Skeletal muscle tissue (tissue), 4 donors: ENCODE data around the gene GSE1. TPM values are rescaled to one million over a fixed set of nuclear protein-coding genes. Genes with fewer than 3 reads are reported as not detected.

Source experiments
- H3K27ac ChIP-seq: one replicate; pipeline ENCODE4 v1.7.0; 2013; ENCODE audit warnings: mild to moderate bottlenecking, low read depth, low read length, inconsistent platforms
- H3K27me3 ChIP-seq, 3 donors: one replicate each; pipeline ENCODE4 v1.7.0; 2013; ENCODE audit warnings: low read length in 3 of 3; ENCODE audit not compliant: control insufficient read depth in 3 of 3, insufficient read depth in 3 of 3
- H3K36me3 ChIP-seq, 3 donors: one replicate each; pipeline ENCODE4 v1.7.0; 2013; ENCODE audit warnings: low read length in 3 of 3; ENCODE audit not compliant: control insufficient read depth in 3 of 3, insufficient read depth in 3 of 3
- H3K4me1 ChIP-seq, 3 donors: one replicate each; pipeline ENCODE4 v1.7.0; 2013; ENCODE audit warnings: low read length in 3 of 3, mild to moderate bottlenecking in 3 of 3; ENCODE audit not compliant: control insufficient read depth in 3 of 3, insufficient read depth in 3 of 3
- H3K4me3 ChIP-seq, 3 donors: one replicate each; pipeline ENCODE4 v1.7.0; 2013; ENCODE audit warnings: low read length in 3 of 3
- H3K9ac ChIP-seq, 3 donors: one replicate each; pipeline ENCODE4 v1.7.0; 2013; ENCODE audit warnings: low read length in 3 of 3, mild to moderate bottlenecking in 3 of 3, moderate library complexity in 2 of 3, low read depth in 1 of 3
- H3K9me3 ChIP-seq, 3 donors: one replicate each; pipeline ENCODE4 v1.7.0; 2013; ENCODE audit warnings: low read length in 3 of 3; ENCODE audit not compliant: control insufficient read depth in 3 of 3
- total RNA-seq: library from RNA; depleted of rRNA; stranded (reverse); fragments of >200 nt; gene quantifications from one replicate; pipeline ENCODE4 v1.2.3, GENCODE V29; 2014
- donor health status: Osteomylitis.

Gene GSE1
- total RNA-seq, 1 donor from 2014 or later, result 27.7 TPM

- Histone ChIP-seq H3K9me3 (no peaks in the 10 kb centered on the region), H3K4me1 (peaks cover 22 to 40% (median 30%) of the 10 kb centered on the region in 3 donors), H3K36me3 (no peaks in the 10 kb centered on the region), H3K9ac (peak overlapping the region in 1 of 3 donors; percentile 33), H3K27me3 (no peaks in the 10 kb centered on the region), H3K27ac (no peak overlapping the region), H3K4me3 (no peak overlapping the region)
These were observed 6.9 kb upstream of the GSE1 start for GRCh38 chr16:85605912-85606841.

DNA sequence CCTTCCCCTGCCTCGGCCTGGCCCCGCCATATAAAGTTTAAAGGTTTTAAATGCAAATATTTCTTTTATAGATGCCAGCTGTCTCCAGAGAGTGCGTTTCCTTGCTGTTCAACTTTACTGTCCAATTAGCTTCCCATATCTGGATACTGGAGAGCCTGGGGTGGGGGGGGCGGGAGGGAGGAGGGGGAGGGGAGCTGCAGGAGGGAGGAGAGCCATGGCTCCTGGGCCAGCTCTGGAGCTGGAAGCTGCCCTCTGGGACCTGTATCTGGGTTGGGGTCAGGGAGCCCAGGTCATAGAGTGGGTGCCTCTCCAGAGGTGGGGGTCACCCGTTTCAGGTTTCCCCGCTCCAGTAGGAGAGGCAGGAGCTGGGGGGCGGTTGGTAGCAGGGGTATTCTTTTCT is 6.2 kb upstream of the GSE1 start:
- Histone ChIP-seq H3K27ac (no peak overlapping the region), H3K4me1 (peaks cover 22 to 37% (median 31%) of the 10 kb centered on the region in 3 donors), H3K9me3 (no peaks in the 10 kb centered on the region), H3K9ac (no peak overlapping the region), H3K27me3 (no peaks in the 10 kb centered on the region), H3K36me3 (no peaks in the 10 kb centered on the region), H3K4me3 (no peak overlapping the region)

- Histone ChIP-seq H3K27me3 (no peaks in the 10 kb centered on the region), H3K4me1 (peaks cover 21 to 34% (median 32%) of the 10 kb centered on the region in 3 donors), H3K9ac (peak overlapping the region in 1 of 3 donors; percentile 16), H3K27ac (no peak overlapping the region), H3K36me3 (no peaks in the 10 kb centered on the region), H3K9me3 (no peaks in the 10 kb centered on the region), H3K4me3 (no peak overlapping the region)
These were observed 5.8 kb upstream of the GSE1 start for GRCh38 chr16:85607321-85607765.

DNA sequence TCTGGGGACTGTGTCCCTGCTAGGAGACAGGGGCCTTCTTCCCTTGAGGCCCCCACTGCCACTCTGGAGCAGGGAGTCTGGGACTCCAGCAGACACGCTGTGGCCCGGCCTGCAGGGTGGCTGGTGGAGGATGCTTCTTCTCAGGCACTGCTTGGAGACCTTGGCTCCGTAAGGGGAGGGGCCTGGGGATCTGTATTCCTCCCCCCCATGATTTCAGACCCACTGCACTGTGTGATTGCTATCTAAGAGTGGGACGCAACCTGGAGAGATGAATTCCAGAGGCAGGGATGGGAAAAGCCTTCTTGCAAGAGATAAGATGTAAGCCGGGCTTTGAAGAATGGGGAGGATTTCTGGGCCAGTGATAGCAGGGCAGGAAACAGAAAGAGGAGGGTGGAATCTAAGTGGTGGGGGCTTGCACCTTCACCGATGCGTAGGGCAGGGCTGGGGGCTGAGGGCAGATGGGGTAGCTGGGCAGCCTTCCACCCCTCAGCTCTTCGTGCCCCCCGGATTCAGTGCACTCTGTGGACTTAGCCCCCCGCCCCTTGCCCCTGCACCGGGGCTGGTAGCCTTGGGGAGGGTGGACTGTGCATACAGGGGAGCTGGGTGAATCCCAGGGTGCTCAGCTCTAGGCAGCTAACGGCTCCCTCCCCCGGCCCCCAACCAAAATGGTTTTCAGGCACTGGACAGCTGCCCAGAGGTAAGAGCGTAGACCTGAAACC is 5.2 kb upstream of the GSE1 start:
- H3K9me3 ChIP-seq, result no peaks in the 10 kb centered on the region
- no peaks in the 10 kb centered on the region for H3K36me3 ChIP-seq
- H3K27ac ChIP-seq, result no peak overlapping the region
- no peak overlapping the region for H3K4me3 ChIP-seq
- no peaks in the 10 kb centered on the region for H3K27me3 ChIP-seq
- H3K9ac ChIP-seq, result peak overlapping the region in 1 of 3 donors; percentile 25
- H3K4me1 ChIP-seq, result peaks cover 19 to 31% (median 29%) of the 10 kb centered on the region in 3 donors

DNA sequence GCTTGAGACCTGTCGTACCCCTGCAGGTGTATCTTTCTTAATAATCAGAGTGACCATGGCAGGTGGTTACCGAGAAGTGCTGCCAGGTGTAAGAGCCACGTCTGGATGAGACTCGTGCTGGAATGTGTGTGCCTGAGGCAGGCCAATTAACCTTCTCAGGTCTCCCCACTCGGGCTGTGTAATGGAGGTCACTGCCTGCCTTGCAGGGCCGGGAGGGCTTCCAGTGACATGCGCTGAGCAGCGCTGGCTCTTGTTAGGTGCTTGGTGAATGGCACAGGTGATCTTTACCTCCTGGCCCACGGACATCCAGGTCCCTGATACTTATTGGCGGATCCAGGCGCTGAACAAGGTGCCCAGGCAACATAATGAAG is 4.6 kb upstream of the GSE1 start:
- Histone ChIP-seq H3K9ac (peak overlapping the region in 1 of 3 donors; percentile 25), H3K27me3 (no peaks in the 10 kb centered on the region), H3K36me3 (no peaks in the 10 kb centered on the region), H3K4me1 (peaks cover 17 to 27% (median 25%) of the 10 kb centered on the region in 3 donors), H3K4me3 (no peak overlapping the region), H3K9me3 (no peaks in the 10 kb centered on the region), H3K27ac (no peak overlapping the region)

DNA sequence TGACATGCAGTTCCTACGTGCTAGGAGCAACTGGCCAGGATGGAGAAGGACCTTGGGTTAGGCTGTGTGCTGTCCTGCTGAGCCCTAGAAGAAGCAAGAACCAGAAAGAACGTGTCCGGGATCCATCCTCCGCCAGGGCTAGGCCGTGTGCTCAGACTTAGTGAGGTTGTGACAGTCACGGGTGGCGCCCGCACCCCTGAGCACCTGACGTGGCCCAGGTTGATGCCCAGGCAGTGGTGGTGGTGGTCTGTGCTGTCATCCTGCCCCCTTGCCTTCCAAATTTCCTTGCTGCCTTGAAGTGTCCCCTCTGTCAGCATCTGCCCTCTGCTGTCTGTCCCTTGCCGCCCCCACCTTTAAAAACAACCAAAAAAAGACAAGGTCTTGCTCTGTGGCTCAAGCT is 4.2 kb upstream of the GSE1 start:
- peak overlapping the region in 1 of 3 donors; percentile 25 for H3K9ac ChIP-seq
- no peaks in the 10 kb centered on the region for H3K36me3 ChIP-seq
- H3K4me1 ChIP-seq, result peaks cover 17 to 27% (median 25%) of the 10 kb centered on the region in 3 donors
- no peak overlapping the region for H3K27ac ChIP-seq
- no peaks in the 10 kb centered on the region for H3K27me3 ChIP-seq
- no peak overlapping the region for H3K4me3 ChIP-seq
- no peaks in the 10 kb centered on the region for H3K9me3 ChIP-seq

GRCh38 chr16:85609539-85609938 is 3.6 kb upstream of the GSE1 start:
- Histone ChIP-seq H3K4me3 (no peak overlapping the region), H3K9me3 (no peaks in the 10 kb centered on the region), H3K27ac (no peak overlapping the region), H3K36me3 (no peaks in the 10 kb centered on the region), H3K9ac (no peak overlapping the region), H3K4me1 (peaks cover 17 to 30% (median 27%) of the 10 kb centered on the region in 3 donors), H3K27me3 (no peaks in the 10 kb centered on the region)

DNA sequence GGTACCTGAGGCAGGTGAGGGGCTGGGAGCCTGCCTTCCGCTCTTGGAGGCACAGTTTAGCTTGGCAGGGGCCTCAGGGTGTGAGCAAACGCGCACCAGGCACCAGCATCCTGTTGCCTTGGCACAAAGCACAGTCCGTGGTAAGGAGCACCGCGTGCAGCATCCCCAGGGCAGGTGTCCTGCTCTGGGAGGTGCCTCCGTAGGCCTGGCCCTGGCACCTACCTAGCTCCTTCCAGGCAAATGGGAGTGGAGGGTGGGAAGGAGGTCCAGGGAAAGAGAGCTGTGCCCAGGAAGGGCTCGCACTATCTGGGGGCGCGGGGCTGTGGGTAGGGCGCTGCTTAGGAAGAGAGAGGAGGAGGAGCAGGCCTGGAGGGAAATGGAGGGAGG is 3.1 kb upstream of the GSE1 start:
- Histone ChIP-seq H3K27ac (no peak overlapping the region), H3K4me1 (peaks cover 20 to 35% (median 32%) of the 10 kb centered on the region in 3 donors), H3K36me3 (no peaks in the 10 kb centered on the region), H3K9me3 (no peaks in the 10 kb centered on the region), H3K27me3 (no peaks in the 10 kb centered on the region), H3K9ac (peak overlapping the region in 1 of 3 donors; percentile 60), H3K4me3 (peak overlapping the region in 2 of 3 donors; percentile 49 to 54)

GRCh38 chr16:85610446-85611193 is 2.5 kb upstream of the GSE1 start:
- H3K9ac ChIP-seq, result peak overlapping the region; percentile 33 to 70 (median 34)
- peak overlapping the region; percentile 38 to 54 (median 52) for H3K4me3 ChIP-seq
- peaks cover 26 to 41% (median 38%) of the 10 kb centered on the region in 3 donors for H3K4me1 ChIP-seq
- peak overlapping the region; percentile 98 for H3K27ac ChIP-seq
- H3K9me3 ChIP-seq, result no peaks in the 10 kb centered on the region
- H3K36me3 ChIP-seq, result no peaks in the 10 kb centered on the region
- no peaks in the 10 kb centered on the region for H3K27me3 ChIP-seq
